Body of pancreas (tissue), 4 donors: ENCODE measurements around the gene DAPK1.

Source experiments
- POLR2A ChIP-seq, 3 donors: fragments of 450-650 bp; IDR thresholded peaks; one replicate each; pipeline ENCODE4 v1.6.1; 2016; ENCODE audit warnings: antibody characterized with exemption in 3 of 3, mild to moderate bottlenecking in 2 of 3
- TF ChIP-seq, protein P1 (sequence below), 7 experiments: fragments of 450-650 bp in 4 of 7; fragments of 200-600 bp in 3 of 7; sonication (generic) in 3 of 7; IDR thresholded peaks; one replicate each; pipeline ENCODE4 v1.5.1; 2016 to 2019; ENCODE audit warnings: antibody characterized with exemption in 7 of 7

DNA sequence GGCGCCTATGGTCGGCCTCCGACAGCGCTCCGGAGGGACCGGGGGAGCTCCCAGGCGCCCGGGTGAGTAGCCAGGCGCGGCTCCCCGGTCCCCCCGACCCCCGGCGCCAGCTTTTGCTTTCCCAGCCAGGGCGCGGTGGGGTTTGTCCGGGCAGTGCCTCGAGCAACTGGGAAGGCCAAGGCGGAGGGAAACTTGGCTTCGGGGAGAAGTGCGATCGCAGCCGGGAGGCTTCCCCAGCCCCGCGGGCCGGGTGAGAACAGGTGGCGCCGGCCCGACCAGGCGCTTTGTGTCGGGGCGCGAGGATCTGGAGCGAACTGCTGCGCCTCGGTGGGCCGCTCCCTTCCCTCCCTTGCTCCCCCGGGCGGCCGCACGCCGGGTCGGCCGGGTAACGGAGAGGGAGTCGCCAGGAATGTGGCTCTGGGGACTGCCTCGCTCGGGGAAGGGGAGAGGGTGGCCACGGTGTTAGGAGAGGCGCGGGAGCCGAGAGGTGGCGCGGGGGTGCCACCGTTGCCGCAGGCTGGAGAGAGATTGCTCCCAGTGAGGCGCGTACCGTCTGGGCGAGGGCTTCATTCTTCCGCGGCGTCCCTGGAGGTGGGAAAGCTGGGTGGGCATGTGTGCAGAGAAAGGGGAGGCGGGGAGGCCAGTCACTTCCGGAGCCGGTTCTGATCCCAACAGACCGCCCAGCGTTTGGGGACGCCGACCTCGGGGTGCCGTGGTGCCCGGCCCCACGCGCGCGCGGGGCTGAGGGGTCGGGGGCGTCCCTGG is 561 bp downstream of the DAPK1 start:
- TF ChIP-seq, protein P1, sequence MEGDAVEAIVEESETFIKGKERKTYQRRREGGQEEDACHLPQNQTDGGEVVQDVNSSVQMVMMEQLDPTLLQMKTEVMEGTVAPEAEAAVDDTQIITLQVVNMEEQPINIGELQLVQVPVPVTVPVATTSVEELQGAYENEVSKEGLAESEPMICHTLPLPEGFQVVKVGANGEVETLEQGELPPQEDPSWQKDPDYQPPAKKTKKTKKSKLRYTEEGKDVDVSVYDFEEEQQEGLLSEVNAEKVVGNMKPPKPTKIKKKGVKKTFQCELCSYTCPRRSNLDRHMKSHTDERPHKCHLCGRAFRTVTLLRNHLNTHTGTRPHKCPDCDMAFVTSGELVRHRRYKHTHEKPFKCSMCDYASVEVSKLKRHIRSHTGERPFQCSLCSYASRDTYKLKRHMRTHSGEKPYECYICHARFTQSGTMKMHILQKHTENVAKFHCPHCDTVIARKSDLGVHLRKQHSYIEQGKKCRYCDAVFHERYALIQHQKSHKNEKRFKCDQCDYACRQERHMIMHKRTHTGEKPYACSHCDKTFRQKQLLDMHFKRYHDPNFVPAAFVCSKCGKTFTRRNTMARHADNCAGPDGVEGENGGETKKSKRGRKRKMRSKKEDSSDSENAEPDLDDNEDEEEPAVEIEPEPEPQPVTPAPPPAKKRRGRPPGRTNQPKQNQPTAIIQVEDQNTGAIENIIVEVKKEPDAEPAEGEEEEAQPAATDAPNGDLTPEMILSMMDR (IDR thresholded peaks at IDR 0.05): peak in 6 of 7 experiments; percentile 15 to 60 (median 54)
- peak; percentile 29 to 71 (median 64) for TF ChIP-seq POLR2A (IDR thresholded peaks at IDR 0.05)
